Keratinocyte (primary cell): Measurements from ENCODE around the gene SCAP. TPM values are rescaled to one million over a fixed set of nuclear protein-coding genes. Genes with fewer than 3 reads are reported as not detected.

Source experiments
- DNase-seq: peaks from one replicate; pipeline ENCODE4 v3.0.0-alpha.2; 2011; ENCODE audit warnings: low read depth, missing footprints, low spot score
- FAIRE-seq: peaks from 2 replicates; lab custom pipeline; 2011; peaks lifted over from hg19 to GRCh38; lab: Jason Lieb, UNC
- H2AFZ ChIP-seq: 2 replicates; pipeline ENCODE4 v1.6.0; 2012; ENCODE audit warnings: low read length, control low read depth, inconsistent platforms; ENCODE audit not compliant: control insufficient read depth
- H3K27ac ChIP-seq: 2 replicates; pipeline ENCODE4 v1.5.1; 2011; ENCODE audit warnings: low read length; ENCODE audit not compliant: control insufficient read depth, insufficient read depth
- H3K27me3 ChIP-seq: 3 replicates; pipeline ENCODE4 v1.6.0; 2011; ENCODE audit warnings: low read length; ENCODE audit not compliant: control insufficient read depth, insufficient read depth; ENCODE audit errors: extremely low read depth
- H3K36me3 ChIP-seq, 2 experiments: 2 replicates in 1 of 2; 3 replicates in 1 of 2; pipeline ENCODE4 v1.5.1; 2011; ENCODE audit warnings: low read length in 2 of 2, mild to moderate bottlenecking in 1 of 2; ENCODE audit not compliant: control insufficient read depth in 2 of 2, insufficient read depth in 2 of 2; ENCODE audit errors: extremely low read depth in 1 of 2
- H3K4me1 ChIP-seq: 3 replicates; pipeline ENCODE4 v1.5.1; 2011; ENCODE audit warnings: low read length; ENCODE audit not compliant: control insufficient read depth, insufficient read depth; ENCODE audit errors: extremely low read depth
- H3K4me2 ChIP-seq: 3 replicates; pipeline ENCODE4 v1.6.0; 2011; ENCODE audit warnings: low read depth, low read length; ENCODE audit not compliant: control insufficient read depth, insufficient read depth; ENCODE audit errors: extremely low read depth
- H3K4me3 ChIP-seq, 3 experiments: fragments of 200-600 bp in 1 of 3; sonication (generic) in 1 of 3; 2 replicates in 2 of 3; 3 replicates in 1 of 3; pipeline ENCODE4 v1.5.1; 2011 to 2016; ENCODE audit warnings: low read length in 3 of 3, mild to moderate bottlenecking in 3 of 3, control low read depth in 2 of 3, inconsistent platforms in 1 of 3, low read depth in 1 of 3, mixed read lengths in 1 of 3, mixed run types in 1 of 3, moderate library complexity in 1 of 3; ENCODE audit not compliant: control insufficient read depth in 2 of 3, insufficient read depth in 2 of 3; ENCODE audit errors: extremely low read depth in 1 of 3
- H3K79me2 ChIP-seq: 2 replicates; pipeline ENCODE4 v1.6.0; 2012; ENCODE audit warnings: low read length; ENCODE audit not compliant: control insufficient read depth, insufficient read depth
- H3K9ac ChIP-seq: 3 replicates; pipeline ENCODE4 v1.6.0; 2011; ENCODE audit warnings: low read length; ENCODE audit not compliant: control insufficient read depth, insufficient read depth; ENCODE audit errors: extremely low read depth
- H3K9me1 ChIP-seq: 3 replicates; pipeline ENCODE4 v1.6.0; 2011; ENCODE audit warnings: low read length; ENCODE audit not compliant: control insufficient read depth, insufficient read depth; ENCODE audit errors: extremely low read depth
- H3K9me3 ChIP-seq: 2 replicates; pipeline ENCODE4 v1.5.1; 2012; ENCODE audit warnings: low read depth, low read length; ENCODE audit not compliant: control insufficient read depth
- H4K20me1 ChIP-seq: 3 replicates; pipeline ENCODE4 v1.6.0; 2011; ENCODE audit warnings: low read length; ENCODE audit not compliant: control insufficient read depth, insufficient read depth; ENCODE audit errors: extremely low read depth
- EZH2 ChIP-seq: IDR thresholded peaks from one replicate; pipeline ENCODE4 v1.6.1; 2012; ENCODE audit warnings: inconsistent platforms, mild to moderate bottlenecking, low read length, moderate library complexity
- dilution Hi-C: fragments of 300-500 bp; cut with MboI; formaldehyde crosslinking; loops from one replicate; pipeline ENCODE4 v1.7.0; 2020; ENCODE audit warnings: low sequenced_read_pairs; ENCODE audit not compliant: extremely low pct_ligation_motif_present
- polyA plus RNA-seq, 5 experiments: library from polyadenylated mRNA; depleted of rRNA in 3 of 5; stranded (reverse) in 3 of 5; stranded (forward) in 1 of 5; unstranded in 1 of 5; fragments of >200 nt; gene quantifications; 1 replicate in 1 of 5; 2 replicates in 3 of 5; 3 replicates in 1 of 5; pipeline versions ENCODE4 v1.2.1 to v1.2.3, GENCODE V29; 2011 to 2012; ENCODE audit warnings: missing spikeins in 2 of 5, low read depth in 1 of 5, low replicate concordance in 1 of 5
- TF ChIP-seq, protein P1 (sequence below), 3 experiments: IDR thresholded peaks in 1 of 3; conservative IDR thresholded peaks in 1 of 3; optimal IDR thresholded peaks in 1 of 3; 2 replicates in 2 of 3; 3 replicates in 1 of 3; pipeline versions ENCODE3 to v1.5.1; 2011; ENCODE audit warnings: low read length in 3 of 3, mild to moderate bottlenecking in 3 of 3, moderate library complexity in 2 of 3, control low read depth in 1 of 3, inconsistent platforms in 1 of 3; ENCODE audit not compliant: insufficient read depth in 2 of 3; ENCODE audit errors: extremely low read depth in 1 of 3

Gene SCAP
- polyA plus RNA-seq, 1 donor (not counting 4 experiments of a cell fraction or from before 2014, with no cell fraction given), result 17.7 TPM

GRCh38 chr3:47416041-47416440, 59.7 kb downstream of the SCAP start:
- no peaks in the 10 kb centered on the region for H3K79me2 ChIP-seq
- H3K4me1 ChIP-seq, result no peaks in the 10 kb centered on the region
- dilution Hi-C loops, result no loop called here
- no peaks in the 10 kb centered on the region for H3K9me1 ChIP-seq
- H3K27me3 ChIP-seq, result no peaks in the 10 kb centered on the region
- H3K4me2 ChIP-seq, result no peak overlapping the region
- no peaks in the 10 kb centered on the region for H3K9me3 ChIP-seq
- H3K9ac ChIP-seq, result no peak overlapping the region
- TF ChIP-seq, protein P1, sequence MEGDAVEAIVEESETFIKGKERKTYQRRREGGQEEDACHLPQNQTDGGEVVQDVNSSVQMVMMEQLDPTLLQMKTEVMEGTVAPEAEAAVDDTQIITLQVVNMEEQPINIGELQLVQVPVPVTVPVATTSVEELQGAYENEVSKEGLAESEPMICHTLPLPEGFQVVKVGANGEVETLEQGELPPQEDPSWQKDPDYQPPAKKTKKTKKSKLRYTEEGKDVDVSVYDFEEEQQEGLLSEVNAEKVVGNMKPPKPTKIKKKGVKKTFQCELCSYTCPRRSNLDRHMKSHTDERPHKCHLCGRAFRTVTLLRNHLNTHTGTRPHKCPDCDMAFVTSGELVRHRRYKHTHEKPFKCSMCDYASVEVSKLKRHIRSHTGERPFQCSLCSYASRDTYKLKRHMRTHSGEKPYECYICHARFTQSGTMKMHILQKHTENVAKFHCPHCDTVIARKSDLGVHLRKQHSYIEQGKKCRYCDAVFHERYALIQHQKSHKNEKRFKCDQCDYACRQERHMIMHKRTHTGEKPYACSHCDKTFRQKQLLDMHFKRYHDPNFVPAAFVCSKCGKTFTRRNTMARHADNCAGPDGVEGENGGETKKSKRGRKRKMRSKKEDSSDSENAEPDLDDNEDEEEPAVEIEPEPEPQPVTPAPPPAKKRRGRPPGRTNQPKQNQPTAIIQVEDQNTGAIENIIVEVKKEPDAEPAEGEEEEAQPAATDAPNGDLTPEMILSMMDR (optimal IDR thresholded peaks at IDR 0.05 in 1 of 3, IDR thresholded peaks at IDR 0.05 in 1 of 3, conservative IDR thresholded peaks at IDR 0.05 in 1 of 3; ENCODE audit: extremely low read depth in 1 of 3, insufficient read depth in 2 of 3, low read length in 3 of 3), result no peak
- no peak for TF ChIP-seq EZH2
- H2AFZ ChIP-seq, result no peak overlapping the region
- no peak for DNase-seq
- no peak overlapping the region for H3K4me3 ChIP-seq
- FAIRE-seq, result no peak
- H3K27ac ChIP-seq, result no peak overlapping the region
- H3K36me3 ChIP-seq, result peaks cover 37 to 47% of the 10 kb centered on the region in 2 experiments
- peaks cover 2% of the 10 kb centered on the region for H4K20me1 ChIP-seq

- H3K79me2 ChIP-seq, result no peaks in the 10 kb centered on the region
- no peak overlapping the region for H3K4me2 ChIP-seq
- FAIRE-seq (no peak), DNase-seq (no peak)
- no peak overlapping the region for H3K9ac ChIP-seq
- H3K27me3 ChIP-seq, result no peaks in the 10 kb centered on the region
- H3K27ac ChIP-seq, result no peak overlapping the region
- H3K36me3 ChIP-seq, result peaks cover 37 to 39% of the 10 kb centered on the region in 2 experiments
- no peaks in the 10 kb centered on the region for H4K20me1 ChIP-seq
- no peaks in the 10 kb centered on the region for H3K9me1 ChIP-seq
- dilution Hi-C loops, result no loop called here
- no peak overlapping the region for H3K4me3 ChIP-seq
- H3K9me3 ChIP-seq, result no peaks in the 10 kb centered on the region
- no peaks in the 10 kb centered on the region for H3K4me1 ChIP-seq
- H2AFZ ChIP-seq, result no peak overlapping the region
- TF ChIP-seq, protein P1 (optimal IDR thresholded peaks at IDR 0.05 in 1 of 3, IDR thresholded peaks at IDR 0.05 in 1 of 3, conservative IDR thresholded peaks at IDR 0.05 in 1 of 3; ENCODE audit: extremely low read depth in 1 of 3, insufficient read depth in 2 of 3, low read length in 3 of 3), result no peak
- no peak for TF ChIP-seq EZH2
Measured at GRCh38 chr3:47414666-47415587, 60.8 kb downstream of the SCAP start.
